Activated CD8-positive, alpha-beta memory T cell treated with anti-CD3 and anti-CD28 coated beads, Interleukin-2, amount 50 U/mL, for 48 hours (primary cell): ENCODE results near the gene FBL.
"Not testable (repeated sequence)": the region's sequence is repeated elsewhere in the genome, so short reads cannot be mapped to it uniquely, and the experiment has no call there.

Experiments used
- DNase-seq: peaks from one replicate; pipeline ENCODE4 v3.0.0-alpha.2; 2020

The FBL gene

DNA sequence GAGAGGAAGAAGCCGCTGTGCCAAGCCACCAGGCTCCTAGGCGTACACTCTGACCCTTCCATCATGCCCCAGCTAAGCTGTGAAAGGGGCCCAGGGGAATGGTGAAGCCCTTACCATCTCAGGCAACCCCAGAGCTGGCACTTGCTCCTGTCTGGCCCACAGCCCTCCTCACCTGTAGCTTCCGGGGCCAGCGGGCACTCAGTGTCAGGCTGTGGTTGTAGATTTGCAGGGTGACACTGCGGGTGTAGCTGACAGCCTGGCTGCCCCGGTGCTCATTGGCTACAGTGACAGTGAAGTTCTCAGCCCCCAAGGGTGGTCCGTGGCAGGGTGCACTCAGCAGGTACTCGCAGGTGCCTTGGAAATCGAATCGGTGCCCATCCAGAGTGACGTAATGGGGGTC, 30.3 kb upstream of the FBL start:
- not testable (repeated sequence) for DNase-seq

DNA sequence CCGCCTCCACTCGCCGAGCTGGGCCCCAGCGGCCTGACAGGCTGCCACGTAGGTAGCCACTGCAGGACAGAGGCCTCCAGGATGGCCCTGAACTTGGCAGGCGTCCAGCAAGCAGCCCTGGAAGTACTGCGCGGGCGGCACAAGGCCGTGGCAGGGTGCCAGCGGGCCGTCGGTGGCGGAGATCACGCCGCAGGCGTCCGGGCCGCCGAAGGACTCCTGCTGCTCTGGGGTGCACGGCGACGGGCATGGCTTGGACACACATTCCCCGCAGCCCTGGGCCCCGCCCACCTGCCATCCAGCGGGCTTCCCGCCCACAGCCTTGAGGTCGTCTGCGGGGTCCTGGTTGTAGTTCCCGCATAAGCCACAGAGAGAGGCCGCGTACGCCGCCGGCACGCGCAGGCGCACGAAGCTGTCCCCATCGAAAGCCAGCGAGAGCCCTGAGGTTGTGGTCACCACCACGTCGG, 29.3 kb upstream of the FBL start:
- not testable (repeated sequence) for DNase-seq

DNA sequence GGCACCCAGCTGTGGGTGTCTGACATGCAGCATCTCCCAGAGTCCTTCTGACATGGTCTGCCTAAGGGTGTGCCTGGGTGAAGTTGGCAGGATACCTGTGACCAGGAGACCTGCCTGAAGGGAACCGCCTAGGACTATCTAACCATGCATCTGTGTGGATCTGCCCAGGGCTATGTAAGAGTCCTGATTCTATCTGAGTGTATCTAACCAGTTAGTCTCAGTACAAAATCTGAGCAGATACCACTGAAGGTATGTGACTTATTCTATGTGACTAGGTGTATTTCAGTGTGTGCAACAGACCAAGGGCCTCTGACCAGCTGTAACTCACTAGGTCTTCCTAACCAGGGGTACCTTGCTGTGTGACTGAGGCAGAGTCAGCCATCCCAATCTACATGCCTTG, 28.2 kb upstream of the FBL start:
- DNase-seq: no peak

DNA sequence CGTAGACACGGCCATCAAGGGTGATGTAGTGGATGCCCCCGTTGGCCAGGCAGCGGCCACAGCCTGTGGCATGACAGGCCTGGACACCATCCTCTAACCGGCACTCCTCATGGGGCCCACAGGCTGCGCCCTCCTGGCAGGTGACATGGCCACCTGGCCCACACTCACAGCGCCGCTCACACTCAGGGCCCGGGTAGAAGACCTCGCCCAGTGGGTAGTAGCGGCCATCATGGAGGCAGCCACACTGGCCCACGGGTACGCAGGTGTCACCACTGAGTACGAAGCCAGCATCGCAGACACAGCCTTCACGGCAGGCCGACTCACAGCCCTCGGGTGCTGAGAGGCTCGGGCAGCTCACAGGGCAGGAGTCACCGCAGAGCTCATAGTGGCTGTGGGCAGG, 27.2 kb upstream of the FBL start:
- DNase-seq: no peak

DNA sequence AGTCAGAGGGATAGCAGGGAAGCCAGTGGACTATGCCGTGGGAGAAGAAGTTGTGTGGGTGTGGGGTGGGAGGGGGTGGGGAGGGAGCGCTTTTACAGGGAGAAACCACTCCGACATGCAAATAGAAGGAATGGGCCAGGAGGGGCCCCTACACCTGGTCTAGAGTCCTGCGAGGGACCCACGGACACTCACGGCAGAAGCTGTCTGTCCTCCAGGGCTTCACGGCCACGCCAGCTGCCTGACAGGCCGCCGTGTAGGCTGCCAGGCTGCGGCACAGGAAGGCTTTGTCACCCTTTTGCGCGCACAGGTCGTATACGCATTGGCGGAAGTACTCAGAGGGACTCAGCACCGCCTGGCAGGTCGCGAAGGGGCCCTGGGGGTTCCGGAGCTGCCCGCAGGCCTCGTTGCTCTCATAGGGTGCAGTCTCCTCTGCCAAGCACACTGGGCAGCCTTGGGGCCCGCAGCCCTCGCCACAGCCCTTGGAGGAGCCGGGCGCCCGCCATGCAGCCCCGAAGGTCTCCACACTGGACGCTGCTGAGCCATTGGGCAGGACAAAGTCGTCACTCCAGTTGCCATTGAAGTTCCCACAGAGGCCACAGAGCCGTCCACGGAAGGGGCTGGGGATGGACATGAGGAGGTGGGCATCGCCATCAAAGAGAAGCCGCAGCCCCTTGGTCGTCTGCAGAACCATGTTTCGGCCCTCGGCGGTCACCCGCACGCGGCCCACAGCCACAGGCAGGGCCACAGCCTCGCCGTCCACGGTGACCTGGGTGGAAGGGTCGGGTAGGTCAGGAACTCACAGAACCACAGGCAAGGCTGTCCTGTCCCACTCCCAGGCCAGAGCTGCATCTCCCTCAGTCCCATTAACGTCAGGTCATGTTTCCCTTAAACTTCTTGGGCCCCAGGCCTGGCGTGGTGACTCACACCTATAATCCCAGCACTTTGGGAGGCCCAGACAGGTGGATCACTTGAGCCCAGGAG, 26.0 kb upstream of the FBL start:
- DNase-seq: no peak

DNA sequence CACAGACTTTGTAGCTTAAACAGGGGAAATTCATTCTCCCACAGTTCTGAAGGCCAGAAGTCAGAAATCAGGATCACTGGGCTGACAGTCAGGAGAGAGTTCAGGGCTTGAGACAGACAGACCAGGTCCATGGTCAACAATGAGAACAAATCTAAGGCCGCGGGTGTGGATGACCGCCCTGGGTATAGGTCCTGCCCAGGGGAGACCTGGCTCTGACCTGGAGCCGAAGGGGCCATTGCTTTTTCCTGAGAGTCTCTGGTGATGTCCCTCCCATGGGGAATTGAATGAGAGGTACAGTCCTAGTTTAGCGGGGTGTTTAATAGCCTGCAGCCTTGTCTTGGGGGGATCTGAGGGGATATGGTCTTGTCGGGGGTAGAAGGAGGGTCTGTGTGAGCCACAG, 25.2 kb upstream of the FBL start:
- DNase-seq: no peak

DNA sequence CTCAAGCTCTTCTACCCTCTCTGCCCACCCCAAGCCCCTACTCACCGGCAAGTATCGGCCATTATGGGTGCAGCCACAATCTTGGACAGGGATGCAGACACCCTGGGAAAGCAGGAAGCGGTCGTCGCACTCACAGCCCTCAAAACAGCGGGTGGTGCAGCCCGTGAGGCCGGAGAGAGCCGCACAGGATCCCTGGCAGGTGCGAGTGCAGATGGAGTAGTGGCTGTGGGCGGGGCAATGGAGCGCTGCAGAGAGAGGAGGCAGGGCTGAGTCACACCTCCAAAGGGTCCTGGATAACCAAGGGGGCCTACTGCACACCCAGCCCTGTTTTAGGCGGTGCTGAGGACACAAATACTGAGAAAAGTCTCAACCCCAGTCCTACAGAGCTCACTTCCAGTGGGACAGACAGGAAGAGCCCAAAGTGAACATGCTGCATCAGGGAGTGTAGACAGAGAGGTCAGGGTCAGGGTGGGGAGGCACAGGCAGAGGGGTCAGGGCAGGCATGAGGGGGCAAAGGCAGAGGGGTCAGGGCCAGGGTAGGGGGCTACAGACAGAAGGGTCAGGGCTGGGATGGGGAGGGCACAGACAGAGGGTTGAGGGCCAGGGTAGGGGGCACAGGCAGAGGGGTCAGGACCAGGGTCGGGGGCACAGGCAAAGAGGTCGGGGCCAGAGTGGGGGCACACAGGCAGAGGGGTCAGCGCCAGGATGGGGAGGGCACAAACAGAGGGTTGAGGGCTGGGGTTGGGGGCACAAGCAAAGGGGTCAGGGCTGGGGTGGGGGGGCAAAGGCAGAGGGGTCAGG, 24.2 kb upstream of the FBL start:
- no peak for DNase-seq

DNA sequence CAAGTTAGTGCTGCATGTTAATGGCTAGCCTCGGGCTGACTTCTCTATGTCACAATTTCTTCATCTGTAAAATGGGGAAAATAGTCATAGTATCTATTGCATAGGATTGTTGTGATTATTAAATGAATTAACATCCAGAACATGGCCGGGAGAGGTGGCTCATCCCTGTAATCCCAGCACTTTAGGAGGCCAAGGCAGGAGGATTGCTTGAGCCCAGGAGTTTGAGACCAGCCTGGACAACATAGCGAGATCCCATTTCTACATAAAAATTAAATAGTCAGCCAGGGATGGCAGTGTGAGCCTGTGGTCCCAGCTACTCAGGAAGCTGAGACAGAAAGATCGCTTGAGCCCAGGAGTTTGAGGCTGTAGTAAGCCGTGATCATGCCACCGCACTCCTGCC, 21.8 kb upstream of the FBL start:
- DNase-seq: no peak

DNA sequence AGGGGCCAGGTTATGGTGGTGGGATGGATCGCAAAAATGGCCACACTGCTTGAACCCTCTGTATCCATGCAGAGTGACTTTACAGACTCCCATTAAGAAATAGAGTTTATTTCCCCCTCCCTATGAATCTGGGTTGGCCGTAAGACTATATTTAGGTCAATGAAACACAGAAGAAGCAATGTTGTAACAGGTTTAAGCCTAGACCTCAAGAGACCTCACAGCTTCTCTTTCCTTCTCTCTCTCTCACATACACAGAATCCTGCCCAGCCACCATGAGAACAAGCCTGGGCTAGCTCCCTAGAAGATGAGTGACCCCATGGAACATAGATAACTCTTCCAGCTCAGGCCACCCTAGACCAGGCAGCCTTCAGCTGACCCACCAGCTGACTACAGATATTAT, 21.0 kb upstream of the FBL start:
- no peak for DNase-seq

DNA sequence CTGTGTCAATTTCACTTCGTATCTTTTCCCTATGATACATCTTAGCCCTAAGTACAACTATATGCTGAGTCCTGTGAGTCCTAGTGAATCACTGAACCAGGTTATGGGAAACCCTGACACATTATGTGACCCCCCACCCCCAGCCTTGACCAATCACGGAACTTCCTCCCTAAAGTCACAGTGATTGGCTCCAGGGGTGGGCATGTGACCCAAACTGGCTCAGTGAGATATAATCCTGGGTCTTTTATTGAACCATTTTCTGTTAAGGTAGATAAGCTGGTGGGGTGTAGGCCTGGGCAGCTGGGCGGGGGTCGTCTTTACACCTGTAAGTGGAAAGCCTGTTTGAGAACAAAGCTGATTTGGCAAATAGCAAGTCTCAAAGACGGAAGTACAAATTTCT, 19.8 kb upstream of the FBL start:
- no peak for DNase-seq

DNA sequence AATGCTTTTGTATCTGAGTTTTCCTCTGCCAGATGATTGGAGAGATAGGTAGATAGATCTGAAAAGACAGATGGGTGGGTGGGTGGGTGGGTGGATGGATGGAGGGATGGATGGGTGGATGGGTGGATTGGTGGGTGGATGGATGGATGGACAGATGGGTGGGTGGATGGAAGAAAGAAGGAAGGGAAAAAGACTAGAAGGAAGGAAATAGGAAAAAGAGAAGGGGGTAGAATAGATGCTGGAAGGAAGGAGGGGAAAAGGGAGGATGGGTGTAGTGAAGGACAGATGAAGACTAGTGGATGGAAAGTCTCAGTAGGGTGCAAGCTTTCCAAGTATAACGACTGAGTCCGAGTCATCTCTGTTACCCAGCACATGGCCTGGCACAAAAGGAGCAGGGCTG, 19.0 kb upstream of the FBL start:
- DNase-seq: no peak

DNA sequence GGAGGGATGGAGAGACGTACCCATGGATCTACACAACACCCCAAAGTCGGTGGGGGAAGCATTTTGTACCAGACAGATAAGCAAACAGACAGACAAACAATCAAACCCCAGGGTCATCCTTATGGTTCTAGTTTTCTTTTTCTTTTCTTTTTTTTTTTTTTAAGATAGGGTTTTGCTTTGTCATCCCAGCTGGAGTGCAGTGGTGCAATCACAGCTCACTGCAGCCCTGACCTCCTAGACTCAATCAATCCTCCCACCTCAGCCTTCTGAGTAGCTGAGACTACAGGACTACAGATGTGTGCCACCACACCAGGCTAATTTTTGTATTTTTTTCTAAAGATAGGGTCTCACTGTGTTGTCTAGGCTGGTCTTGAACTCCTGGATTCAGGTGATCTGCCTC, 17.9 kb upstream of the FBL start:
- no peak for DNase-seq

DNA sequence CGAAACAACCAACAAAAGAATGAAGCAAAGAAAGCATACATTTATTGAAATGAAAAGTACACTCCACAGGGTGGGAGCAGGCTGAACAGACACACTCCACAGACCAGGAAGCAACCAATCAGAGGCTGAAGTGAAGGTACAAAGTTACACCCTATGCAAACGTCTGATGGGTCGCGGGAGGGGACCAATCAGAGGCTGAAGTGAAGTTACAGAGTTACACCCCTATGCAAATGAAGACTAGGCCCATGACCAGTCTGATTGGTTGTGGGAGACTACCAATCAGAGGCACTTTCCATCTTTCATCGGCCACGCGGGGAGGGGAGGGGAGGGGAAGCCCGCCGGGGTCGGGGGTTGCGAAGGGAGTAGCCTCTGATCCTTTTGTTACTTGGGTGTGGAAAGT, 12.4 kb upstream of the FBL start:
- DNase-seq: no peak

DNA sequence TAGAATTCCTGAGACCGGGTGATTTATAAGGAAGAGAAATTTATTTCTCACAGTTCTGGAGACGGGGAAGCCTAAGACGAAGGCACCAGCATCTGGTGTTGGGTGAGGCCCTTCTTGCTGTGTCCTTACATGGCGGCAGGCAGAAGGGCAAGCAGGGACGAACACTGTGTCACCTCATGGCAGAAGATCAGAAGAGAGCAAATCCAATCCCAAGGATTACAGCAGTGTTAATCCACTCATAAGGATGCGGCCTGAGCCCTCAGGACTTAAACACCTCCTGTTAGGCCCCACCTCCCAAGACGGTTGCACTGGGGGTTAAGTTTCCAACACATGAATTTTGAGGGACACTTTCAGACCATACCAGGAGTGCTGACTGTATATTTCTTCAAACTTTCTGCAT, 6.7 kb upstream of the FBL start:
- no peak for DNase-seq

DNA sequence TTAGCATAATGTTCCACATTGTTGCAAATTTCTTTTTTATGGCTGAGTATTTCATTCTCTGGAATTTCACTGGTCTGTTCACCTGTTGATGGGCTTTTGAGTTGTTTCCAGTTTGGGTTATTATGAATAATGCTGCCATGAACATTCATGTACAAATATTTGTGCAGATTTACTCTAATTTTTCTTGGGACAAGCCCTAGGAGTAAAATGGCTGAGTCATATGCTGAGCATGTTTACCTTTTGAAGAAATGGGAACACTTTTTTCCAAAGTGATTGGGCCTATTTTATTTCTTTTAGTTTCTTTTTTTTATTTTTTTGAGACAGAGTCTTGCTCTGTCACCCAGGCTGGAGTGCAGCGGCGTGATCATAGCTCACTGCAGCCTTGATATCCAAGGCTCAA, 4.7 kb upstream of the FBL start:
- DNase-seq: no peak

DNA sequence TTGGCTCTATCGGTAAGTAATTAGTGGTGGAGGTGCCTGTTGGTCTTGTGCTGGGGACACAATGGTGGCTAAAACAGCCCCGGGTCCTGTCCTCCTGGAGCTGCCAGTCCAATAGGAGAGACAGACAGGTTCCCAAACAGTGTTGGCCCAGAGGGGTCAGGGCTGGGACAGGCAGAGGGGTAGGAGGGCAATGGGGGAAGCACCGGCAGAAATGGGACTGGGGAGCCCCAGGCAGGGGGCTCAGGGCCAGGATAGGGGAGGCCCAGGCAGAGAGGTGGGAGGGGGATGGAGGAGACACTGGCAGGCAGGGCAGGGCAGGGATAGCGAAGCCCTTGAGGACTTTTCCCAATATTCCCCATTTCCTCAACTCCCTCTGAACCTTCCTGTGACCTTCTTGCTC, 2.2 kb upstream of the FBL start:
- no peak for DNase-seq

DNA sequence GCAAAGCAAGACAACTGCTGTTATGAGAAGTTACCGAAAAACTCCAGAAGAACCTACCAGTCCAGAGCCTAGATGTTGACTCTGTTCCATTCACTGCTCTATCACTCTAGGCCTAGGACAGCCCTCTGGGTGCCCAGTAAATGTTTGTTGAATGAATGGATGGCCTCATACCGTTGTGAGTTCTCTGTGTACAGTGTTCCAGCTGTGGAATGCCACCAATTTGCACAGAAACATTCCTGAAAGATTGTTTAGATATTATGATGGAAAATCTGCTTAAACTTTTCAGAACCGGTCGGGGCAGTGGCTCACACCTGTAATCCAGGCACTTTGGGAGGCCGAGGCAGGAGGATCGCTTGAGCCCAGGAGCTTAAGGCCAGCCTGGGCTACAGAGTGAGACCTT, 1.3 kb upstream of the FBL start:
- DNase-seq: no peak

DNA sequence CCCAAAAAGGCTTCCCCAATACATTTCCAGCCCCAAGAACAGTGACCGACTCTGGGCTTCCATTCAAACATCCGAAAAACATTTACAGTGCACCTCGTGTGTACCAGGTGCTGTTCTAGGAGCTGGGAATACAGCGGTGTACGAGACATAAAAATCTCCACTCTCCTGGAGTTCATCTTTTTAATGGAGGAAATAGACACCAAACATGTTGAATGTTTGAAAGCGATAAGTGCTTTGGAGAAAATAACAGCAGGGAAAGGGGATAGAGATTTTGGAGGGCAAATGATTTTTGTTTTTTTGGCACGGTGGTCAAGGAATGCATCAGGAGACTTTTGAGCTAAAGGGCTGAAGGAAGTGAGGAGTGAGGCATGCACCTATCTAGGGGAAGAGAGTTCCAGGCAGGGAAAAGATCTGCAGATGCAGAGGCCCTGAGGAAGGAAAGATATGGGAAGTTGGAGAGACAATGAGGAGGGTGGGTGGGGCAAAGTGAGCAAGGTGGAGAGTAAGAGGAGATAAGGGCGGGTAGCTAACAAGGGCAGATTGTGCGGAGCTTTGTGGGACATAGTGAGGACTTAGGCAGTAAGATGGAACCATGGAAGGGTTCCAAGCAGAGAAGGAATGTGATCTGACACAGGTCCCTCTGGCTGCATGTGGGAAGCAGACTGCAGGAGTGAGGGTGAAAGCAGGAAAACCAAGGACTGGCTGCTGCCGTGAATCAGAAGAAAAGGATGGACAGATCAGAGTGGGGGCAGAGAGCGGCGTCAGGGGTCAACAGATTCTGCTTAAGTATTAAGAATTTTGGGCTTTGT, 703 bp upstream of the FBL start:
- DNase-seq: no peak

DNA sequence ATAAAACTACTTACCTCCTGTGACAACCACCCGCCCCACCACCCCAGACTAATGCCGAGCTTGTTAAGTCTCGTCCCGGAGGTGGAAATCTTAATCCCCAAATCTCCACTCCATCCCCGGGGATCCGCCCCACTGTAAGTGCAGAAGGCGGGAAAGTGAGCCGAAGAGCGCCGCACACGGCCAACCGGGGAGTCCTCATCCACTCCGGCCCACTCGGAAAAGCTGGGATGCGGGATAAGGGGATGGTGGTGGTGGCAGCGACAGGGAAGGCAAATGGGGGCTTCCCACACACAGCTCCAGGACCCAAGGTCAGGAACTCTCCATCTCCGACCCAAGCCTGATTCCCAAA, 621 bp downstream of the FBL start:
- peak; percentile 63 for DNase-seq

DNA sequence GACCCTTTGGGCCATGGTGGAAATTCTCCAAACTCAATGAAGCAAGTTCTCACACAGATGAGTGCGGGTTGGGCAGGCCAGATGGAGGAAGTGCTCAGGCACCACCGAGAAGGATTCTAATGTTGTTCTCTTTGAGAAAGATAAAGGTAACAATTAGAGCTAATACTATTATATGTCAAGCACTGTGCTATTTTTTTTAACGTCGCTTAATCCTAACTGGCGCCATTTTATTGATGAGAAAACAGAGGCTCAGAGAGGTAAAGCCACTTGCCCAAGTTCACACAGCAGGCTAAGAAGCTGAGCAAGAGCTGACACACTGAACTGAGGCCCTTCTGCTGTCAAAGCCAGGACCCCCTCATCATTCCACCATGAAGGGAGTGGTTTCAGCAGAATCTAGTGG, 1.0 kb downstream of the FBL start:
- no peak for DNase-seq

DNA sequence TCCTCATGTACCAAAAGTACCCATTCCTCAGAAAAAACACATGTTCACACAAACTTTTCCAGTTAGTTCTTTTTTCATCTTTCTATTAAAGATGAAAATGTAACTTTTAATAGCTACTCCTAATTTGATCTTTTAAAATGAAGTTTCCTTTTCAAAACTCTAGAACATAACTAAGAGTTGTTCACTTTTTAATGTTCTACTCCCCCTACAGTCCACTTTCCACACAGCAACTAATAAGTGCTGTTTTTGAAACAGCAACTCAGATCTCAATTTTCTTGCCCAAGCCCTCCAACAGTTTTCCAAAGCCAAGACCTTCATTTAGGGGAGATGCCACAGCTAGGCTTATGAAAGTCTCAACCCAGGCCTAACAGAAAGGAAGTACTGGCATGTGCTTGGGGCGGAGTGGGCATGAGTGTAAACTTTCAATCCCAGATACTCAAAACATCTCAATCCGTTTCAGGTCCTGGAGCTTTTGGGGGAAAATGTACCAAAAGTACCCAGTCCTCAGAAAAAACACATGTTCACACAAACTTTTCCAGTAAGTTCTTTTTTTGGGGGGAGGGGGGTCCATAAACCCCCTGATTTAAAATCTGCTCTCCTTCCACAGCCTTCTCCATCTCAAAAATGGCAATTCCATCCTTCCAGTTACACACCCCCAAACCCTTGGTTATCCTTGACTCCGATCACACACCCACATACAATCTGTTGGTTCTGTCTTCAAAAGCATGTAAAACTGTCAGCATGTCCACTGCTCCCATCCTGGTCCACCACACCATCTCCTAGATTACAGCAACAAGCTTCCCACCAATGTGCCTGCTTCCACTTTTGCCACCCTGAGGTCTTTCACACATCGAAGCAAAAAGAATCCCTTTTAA, 2.0 kb downstream of the FBL start:
- DNase-seq: no peak

DNA sequence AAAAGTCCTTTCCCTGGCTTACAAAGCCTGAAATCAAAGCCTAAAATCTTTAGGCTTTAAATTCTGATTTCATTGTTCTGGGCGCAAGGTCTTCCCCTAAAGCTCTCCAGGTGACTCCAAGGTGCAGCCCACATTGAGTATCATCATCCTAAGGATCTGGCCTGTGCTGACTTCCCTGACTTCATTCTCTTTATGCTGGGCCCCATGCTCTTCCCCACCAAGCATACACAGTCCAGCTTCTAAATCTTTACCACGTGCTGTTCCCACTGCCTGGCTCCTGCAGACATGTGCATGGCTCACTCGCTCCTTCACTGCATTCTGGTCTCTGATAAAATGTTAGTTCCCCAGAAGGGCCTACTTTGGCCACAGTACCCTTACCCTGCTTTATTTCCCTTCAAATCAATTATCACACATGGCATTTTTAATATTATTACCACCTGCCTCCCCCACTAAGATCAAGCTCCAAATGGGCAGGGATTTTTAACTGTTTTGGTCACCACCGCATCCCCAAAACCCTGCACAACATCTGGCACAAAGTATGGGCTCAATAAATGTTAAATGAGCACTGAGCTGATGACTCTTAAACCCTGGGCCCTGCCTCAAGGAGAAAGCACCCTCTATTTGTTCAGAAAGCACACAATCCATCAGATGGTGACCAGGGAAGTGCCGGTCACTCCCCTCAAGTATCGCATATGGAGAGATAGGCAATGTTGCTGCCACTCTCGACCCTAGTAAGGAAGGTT, 3.3 kb downstream of the FBL start:
- DNase-seq: no peak
